ENCODE measurements around the gene ITPR2. TPM values are rescaled to one million over a fixed set of nuclear protein-coding genes. Genes with fewer than 3 reads are reported as not detected.

Gene ITPR2
- polyA plus RNA-seq, 1 experiment: 3.4 TPM

GRCh38 chr12:26358651-26359050 lies 474.3 kb downstream of the ITPR2 start:
- Histone ChIP-seq H3K4me3 (ENCODE audit: low read depth, low read length) (no peak overlapping the region), H3K9me3 (ENCODE audit: control insufficient read depth, insufficient read depth, low read length) (no peaks in the 10 kb centered on the region), H3K27ac (ENCODE audit: low read depth, low read length) (no peak overlapping the region), H3K27me3 (ENCODE audit: control insufficient read depth, insufficient read depth, low read length) (no peaks in the 10 kb centered on the region)
- ChIA-PET CTCF (no interaction called here), POLR2A (no interaction called here)
- DNase-seq (ENCODE audit: low read depth, low spot score): no peak
- TF ChIP-seq, protein P1, sequence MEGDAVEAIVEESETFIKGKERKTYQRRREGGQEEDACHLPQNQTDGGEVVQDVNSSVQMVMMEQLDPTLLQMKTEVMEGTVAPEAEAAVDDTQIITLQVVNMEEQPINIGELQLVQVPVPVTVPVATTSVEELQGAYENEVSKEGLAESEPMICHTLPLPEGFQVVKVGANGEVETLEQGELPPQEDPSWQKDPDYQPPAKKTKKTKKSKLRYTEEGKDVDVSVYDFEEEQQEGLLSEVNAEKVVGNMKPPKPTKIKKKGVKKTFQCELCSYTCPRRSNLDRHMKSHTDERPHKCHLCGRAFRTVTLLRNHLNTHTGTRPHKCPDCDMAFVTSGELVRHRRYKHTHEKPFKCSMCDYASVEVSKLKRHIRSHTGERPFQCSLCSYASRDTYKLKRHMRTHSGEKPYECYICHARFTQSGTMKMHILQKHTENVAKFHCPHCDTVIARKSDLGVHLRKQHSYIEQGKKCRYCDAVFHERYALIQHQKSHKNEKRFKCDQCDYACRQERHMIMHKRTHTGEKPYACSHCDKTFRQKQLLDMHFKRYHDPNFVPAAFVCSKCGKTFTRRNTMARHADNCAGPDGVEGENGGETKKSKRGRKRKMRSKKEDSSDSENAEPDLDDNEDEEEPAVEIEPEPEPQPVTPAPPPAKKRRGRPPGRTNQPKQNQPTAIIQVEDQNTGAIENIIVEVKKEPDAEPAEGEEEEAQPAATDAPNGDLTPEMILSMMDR (IDR thresholded peaks at IDR 0.05; ENCODE audit: low read depth, low read length): no peak

DNA sequence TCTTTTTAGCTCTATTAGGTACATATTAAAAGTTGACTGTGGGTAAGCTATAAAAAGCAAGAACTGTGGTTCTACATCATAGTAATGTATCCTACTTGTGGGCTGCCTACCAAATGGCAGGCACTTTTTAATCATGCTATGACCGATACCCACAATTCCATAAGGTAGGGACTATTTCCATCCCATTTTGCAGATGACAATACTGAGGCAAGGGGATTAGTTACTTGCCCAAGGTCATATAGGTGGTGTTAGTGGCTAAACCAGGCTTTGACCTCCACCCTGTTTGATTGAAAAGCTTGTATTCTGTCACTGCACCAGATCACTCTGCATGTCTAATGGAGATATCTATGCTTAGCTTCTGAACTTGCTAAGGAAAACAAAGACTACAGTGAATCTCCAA lies 485.7 kb downstream of the ITPR2 start:
- CTCF ChIA-PET: interaction anchor here (1.8 kb wide), 1 partner anchor 9 kb away, joined by 4 read pairs; no protein-coding TSS in a partner anchor
- no peak for DNase-seq (ENCODE audit: low read depth, low spot score)
- H3K27ac ChIP-seq (ENCODE audit: low read depth, low read length): no peak overlapping the region
- no peaks in the 10 kb centered on the region for H3K27me3 ChIP-seq (ENCODE audit: control insufficient read depth, insufficient read depth, low read length)
- no peak overlapping the region for H3K4me3 ChIP-seq (ENCODE audit: low read depth, low read length)
- POLR2A ChIA-PET: interaction anchor here (0.7 kb wide), 1 partner anchor 37 kb away, joined by 3 read pairs; no protein-coding TSS in a partner anchor
- H3K9me3 ChIP-seq (ENCODE audit: control insufficient read depth, insufficient read depth, low read length): no peaks in the 10 kb centered on the region
- TF ChIP-seq, protein P1 (IDR thresholded peaks at IDR 0.05; ENCODE audit: low read depth, low read length): no peak

GRCh38 chr12:26346736-26347135 lies 486.3 kb downstream of the ITPR2 start:
- Histone ChIP-seq H3K27ac (ENCODE audit: low read depth, low read length) (no peak overlapping the region), H3K4me3 (ENCODE audit: low read depth, low read length) (no peak overlapping the region), H3K9me3 (ENCODE audit: control insufficient read depth, insufficient read depth, low read length) (no peaks in the 10 kb centered on the region), H3K27me3 (ENCODE audit: control insufficient read depth, insufficient read depth, low read length) (no peaks in the 10 kb centered on the region)
- TF ChIP-seq, protein P1 (IDR thresholded peaks at IDR 0.05; ENCODE audit: low read depth, low read length): no peak
- no peak for DNase-seq (ENCODE audit: low read depth, low spot score)
- ChIA-PET POLR2A (interaction anchor here (0.7 kb wide), 1 partner anchor 38 kb away, joined by 3 read pairs; no protein-coding TSS in a partner anchor), CTCF (interaction anchor here (1.8 kb wide), 1 partner anchor 9 kb away, joined by 4 read pairs; no protein-coding TSS in a partner anchor)

- Histone ChIP-seq H3K27me3 (ENCODE audit: control insufficient read depth, insufficient read depth, low read length) (no peaks in the 10 kb centered on the region), H3K27ac (ENCODE audit: low read depth, low read length) (no peak overlapping the region), H3K4me3 (ENCODE audit: low read depth, low read length) (no peak overlapping the region), H3K9me3 (ENCODE audit: control insufficient read depth, insufficient read depth, low read length) (no peaks in the 10 kb centered on the region)
- CTCF ChIA-PET: interaction anchor here (1.8 kb wide), 1 partner anchor 7 kb away, joined by 4 read pairs; no protein-coding TSS in a partner anchor
- TF ChIP-seq, protein P1 (IDR thresholded peaks at IDR 0.05; ENCODE audit: low read depth, low read length): no peak
- POLR2A ChIA-PET: no interaction called here
- no peak for DNase-seq (ENCODE audit: low read depth, low spot score)
Observed at GRCh38 chr12:26345471-26346003, 487.5 kb downstream of the ITPR2 start.

- no peak overlapping the region for H3K4me3 ChIP-seq (ENCODE audit: low read depth, low read length)
- no peaks in the 10 kb centered on the region for H3K27me3 ChIP-seq (ENCODE audit: control insufficient read depth, insufficient read depth, low read length)
- ChIA-PET CTCF (no interaction called here), POLR2A (no interaction called here)
- DNase-seq (ENCODE audit: low read depth, low spot score): no peak
- no peaks in the 10 kb centered on the region for H3K9me3 ChIP-seq (ENCODE audit: control insufficient read depth, insufficient read depth, low read length)
- H3K27ac ChIP-seq (ENCODE audit: low read depth, low read length): no peak overlapping the region
- TF ChIP-seq, protein P1 (IDR thresholded peaks at IDR 0.05; ENCODE audit: low read depth, low read length): no peak
Observed at GRCh38 chr12:26341491-26341890, 491.5 kb downstream of the ITPR2 start.
